ENCODE measurements around the gene LYVE1. TPM values are rescaled to one million over a fixed set of nuclear protein-coding genes. Genes with fewer than 3 reads are reported as not detected.

Gene LYVE1
- total and polyA plus RNA-seq, 2 donors = 4.1 to 16.1 TPM

DNA sequence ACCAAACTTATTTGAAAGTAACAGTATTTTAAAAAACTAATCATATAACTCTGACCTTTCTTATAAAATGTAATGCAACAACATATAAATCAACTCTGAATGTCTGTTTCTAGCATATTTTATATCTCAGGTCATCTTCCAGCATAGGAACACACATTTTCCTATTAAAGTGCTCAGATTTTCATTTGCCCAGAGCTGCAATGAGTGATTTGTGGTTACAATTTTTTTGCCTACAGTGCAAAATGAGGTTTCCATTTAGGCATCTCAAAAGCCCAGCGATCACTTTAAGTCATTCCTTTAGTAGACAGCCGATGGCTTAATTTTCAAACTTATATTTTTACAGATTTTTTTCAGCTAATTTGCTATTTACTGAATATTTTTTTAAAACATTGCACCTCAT lies 1.0 kb downstream of the LYVE1 start:
- 100% methylated on average over 2 of the region's 2 CpGs for WGBS
- Histone ChIP-seq H3K27me3 (ENCODE audit: control insufficient read depth in 2 of 2, insufficient read depth in 1 of 2, low read length in 1 of 2) (no peaks in the 10 kb centered on the region), H3K4me3 (ENCODE audit: low read length in 2 of 2) (no peak overlapping the region), H3K27ac (ENCODE audit: low read depth in 1 of 2, low read length in 1 of 2) (no peak overlapping the region), H3K36me3 (ENCODE audit: control insufficient read depth in 2 of 2, insufficient read depth in 2 of 2, low read length in 1 of 2) (no peaks in the 10 kb centered on the region), H3K4me1 (ENCODE audit: control insufficient read depth in 2 of 2, insufficient read depth in 2 of 2, low read length in 2 of 2) (no peaks in the 10 kb centered on the region), H3K9me3 (ENCODE audit: control insufficient read depth in 2 of 2, insufficient read depth in 1 of 2, low read length in 1 of 2) (no peaks in the 10 kb centered on the region)
- DNase-seq (ENCODE audit: low read depth in 6 of 9, low spot score in 9 of 9) = no peak

DNA sequence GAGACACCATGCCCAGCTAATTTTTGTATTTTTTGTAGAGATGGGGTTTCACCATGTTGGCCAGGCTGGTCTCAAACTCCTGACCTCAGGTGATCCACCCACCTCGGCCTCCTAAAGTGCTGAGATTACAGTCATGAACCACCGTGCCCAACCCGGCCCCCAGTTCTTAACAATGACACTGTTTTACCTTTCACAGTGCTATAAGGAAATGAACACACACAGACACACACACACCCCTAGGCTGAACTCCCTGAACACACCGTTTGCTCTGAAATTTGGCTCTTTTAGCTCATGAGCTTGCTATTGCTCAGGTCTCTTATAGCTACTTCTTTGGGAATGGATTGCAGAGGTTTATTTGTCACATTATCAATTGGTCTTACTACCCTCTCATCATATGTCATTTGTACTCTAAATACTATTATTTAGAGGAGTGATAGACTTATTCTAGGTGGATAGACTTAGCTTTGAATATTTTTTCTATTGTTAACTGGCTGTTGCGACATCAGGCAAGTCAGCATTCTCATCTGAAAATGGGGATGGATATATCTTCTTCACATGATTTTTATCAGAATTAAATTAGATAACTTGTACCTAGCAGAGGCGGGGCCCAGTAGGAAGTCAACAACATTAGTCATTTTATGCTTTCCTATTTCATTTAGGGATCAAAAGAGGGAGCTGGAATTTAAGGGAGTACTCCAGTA lies 2.1 kb downstream of the LYVE1 start:
- no peak overlapping the region for H3K27ac ChIP-seq (ENCODE audit: low read depth in 1 of 2, low read length in 1 of 2)

DNA sequence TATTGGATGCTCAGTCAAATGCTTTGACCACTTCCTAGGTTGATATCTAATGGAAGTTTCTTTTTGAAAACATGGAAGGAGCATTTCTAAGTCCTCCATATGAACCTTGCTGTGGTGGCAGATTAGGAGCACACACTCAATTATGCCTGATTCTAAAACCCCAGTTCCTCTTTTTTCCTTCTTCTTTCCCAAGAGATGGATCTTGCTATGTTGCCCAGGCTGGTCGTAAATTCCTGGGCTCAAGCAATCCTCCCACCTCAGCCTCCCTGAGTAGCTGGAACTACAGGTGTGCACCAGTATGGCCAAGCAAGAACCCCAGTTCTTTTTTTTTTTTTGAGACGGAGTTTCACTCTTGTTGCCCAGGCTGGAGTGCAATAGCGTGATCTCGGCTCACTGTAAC lies 3.0 kb downstream of the LYVE1 start:
- Histone ChIP-seq H3K27ac (ENCODE audit: low read depth in 1 of 2, low read length in 1 of 2) (no peak overlapping the region), H3K4me1 (ENCODE audit: control insufficient read depth in 2 of 2, insufficient read depth in 2 of 2, low read length in 2 of 2) (no peaks in the 10 kb centered on the region), H3K36me3 (ENCODE audit: control insufficient read depth in 2 of 2, insufficient read depth in 2 of 2, low read length in 1 of 2) (no peaks in the 10 kb centered on the region), H3K4me3 (ENCODE audit: low read length in 2 of 2) (no peak overlapping the region), H3K27me3 (ENCODE audit: control insufficient read depth in 2 of 2, insufficient read depth in 1 of 2, low read length in 1 of 2) (no peaks in the 10 kb centered on the region), H3K9me3 (ENCODE audit: control insufficient read depth in 2 of 2, insufficient read depth in 1 of 2, low read length in 1 of 2) (no peaks in the 10 kb centered on the region)
- WGBS = 99% methylated on average over 4 of the region's 4 CpGs
- no peak for DNase-seq (ENCODE audit: low read depth in 6 of 9, low spot score in 9 of 9)

More for the DNA sequence above, 2.1 kb downstream of the LYVE1 start:
- Histone ChIP-seq H3K4me1 (ENCODE audit: control insufficient read depth in 2 of 2, insufficient read depth in 2 of 2, low read length in 2 of 2) (no peaks in the 10 kb centered on the region), H3K36me3 (ENCODE audit: control insufficient read depth in 2 of 2, insufficient read depth in 2 of 2, low read length in 1 of 2) (no peaks in the 10 kb centered on the region), H3K27me3 (ENCODE audit: control insufficient read depth in 2 of 2, insufficient read depth in 1 of 2, low read length in 1 of 2) (no peaks in the 10 kb centered on the region), H3K9me3 (ENCODE audit: control insufficient read depth in 2 of 2, insufficient read depth in 1 of 2, low read length in 1 of 2) (no peaks in the 10 kb centered on the region), H3K4me3 (ENCODE audit: low read length in 2 of 2) (no peak overlapping the region)
- 96% methylated on average over 6 of the region's 6 CpGs for WGBS
- DNase-seq (ENCODE audit: low read depth in 6 of 9, low spot score in 9 of 9) = no peak

DNA sequence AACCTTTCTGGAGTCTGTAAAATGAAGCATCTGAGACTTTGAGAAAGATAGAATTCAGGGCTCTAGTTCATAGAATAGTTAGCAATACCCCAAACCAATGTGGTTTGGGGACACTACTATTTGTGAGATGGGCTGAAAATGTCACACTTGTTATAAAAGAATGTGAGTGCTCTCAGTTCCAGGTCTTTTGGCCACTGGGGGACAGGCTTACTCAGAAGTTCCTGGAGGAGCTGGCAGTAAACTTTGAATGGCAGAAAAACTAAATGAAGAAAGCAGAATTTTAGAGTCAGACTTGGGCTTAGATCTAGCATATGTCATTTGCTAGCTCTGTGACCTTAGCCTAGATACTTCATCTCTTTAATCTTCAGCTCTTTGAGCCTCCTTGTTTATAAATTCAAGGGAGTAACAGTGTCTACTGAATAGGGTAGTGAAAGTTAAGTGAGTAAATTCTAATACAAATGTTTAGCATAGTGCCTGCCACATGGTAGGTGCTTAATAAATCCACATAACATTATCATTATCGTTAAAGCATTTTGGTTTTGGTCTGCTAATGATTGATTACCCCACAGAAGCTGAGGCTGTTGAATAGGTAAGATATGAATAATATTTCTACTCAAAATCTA lies 3.7 kb downstream of the LYVE1 start:
- Histone ChIP-seq H3K4me3 (ENCODE audit: low read length in 2 of 2) (no peak overlapping the region), H3K4me1 (ENCODE audit: control insufficient read depth in 2 of 2, insufficient read depth in 2 of 2, low read length in 2 of 2) (no peaks in the 10 kb centered on the region), H3K9me3 (ENCODE audit: control insufficient read depth in 2 of 2, insufficient read depth in 1 of 2, low read length in 1 of 2) (no peaks in the 10 kb centered on the region), H3K27ac (ENCODE audit: low read depth in 1 of 2, low read length in 1 of 2) (no peak overlapping the region), H3K36me3 (ENCODE audit: control insufficient read depth in 2 of 2, insufficient read depth in 2 of 2, low read length in 1 of 2) (no peaks in the 10 kb centered on the region), H3K27me3 (ENCODE audit: control insufficient read depth in 2 of 2, insufficient read depth in 1 of 2, low read length in 1 of 2) (no peaks in the 10 kb centered on the region)
- 79% methylated on average over 1 of the region's 1 CpG for WGBS
- peak in 1 of 9 donors; percentile 45 for DNase-seq (ENCODE audit: low read depth in 6 of 9, low spot score in 9 of 9)

DNA sequence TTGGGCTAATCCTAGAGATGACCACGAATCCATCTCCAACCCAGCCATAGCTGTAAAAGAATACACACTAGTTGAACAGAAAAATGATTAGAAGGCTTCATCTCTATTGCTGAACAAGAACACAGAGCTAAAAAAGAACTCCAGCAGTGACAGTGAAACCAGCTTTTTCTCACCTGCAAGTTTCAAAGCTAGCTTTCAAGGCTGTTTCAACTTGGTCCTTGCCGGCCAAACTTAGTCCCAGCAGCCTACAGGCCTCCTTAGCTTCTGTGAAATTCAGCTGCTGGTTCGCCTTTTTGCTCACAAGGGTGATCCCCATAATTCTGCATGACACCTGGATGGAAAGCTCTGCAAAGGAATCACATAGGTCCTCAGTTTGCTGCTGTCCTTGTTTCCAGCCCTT lies 4.4 kb downstream of the LYVE1 start:
- WGBS = 96% methylated on average over 3 of the region's 3 CpGs
- Histone ChIP-seq H3K36me3 (ENCODE audit: control insufficient read depth in 2 of 2, insufficient read depth in 2 of 2, low read length in 1 of 2) (no peaks in the 10 kb centered on the region), H3K4me1 (ENCODE audit: control insufficient read depth in 2 of 2, insufficient read depth in 2 of 2, low read length in 2 of 2) (no peaks in the 10 kb centered on the region), H3K4me3 (ENCODE audit: low read length in 2 of 2) (no peak overlapping the region), H3K27me3 (ENCODE audit: control insufficient read depth in 2 of 2, insufficient read depth in 1 of 2, low read length in 1 of 2) (no peaks in the 10 kb centered on the region), H3K27ac (ENCODE audit: low read depth in 1 of 2, low read length in 1 of 2) (no peak overlapping the region), H3K9me3 (ENCODE audit: control insufficient read depth in 2 of 2, insufficient read depth in 1 of 2, low read length in 1 of 2) (no peaks in the 10 kb centered on the region)
- no peak for DNase-seq (ENCODE audit: low read depth in 6 of 9, low spot score in 9 of 9)

DNA sequence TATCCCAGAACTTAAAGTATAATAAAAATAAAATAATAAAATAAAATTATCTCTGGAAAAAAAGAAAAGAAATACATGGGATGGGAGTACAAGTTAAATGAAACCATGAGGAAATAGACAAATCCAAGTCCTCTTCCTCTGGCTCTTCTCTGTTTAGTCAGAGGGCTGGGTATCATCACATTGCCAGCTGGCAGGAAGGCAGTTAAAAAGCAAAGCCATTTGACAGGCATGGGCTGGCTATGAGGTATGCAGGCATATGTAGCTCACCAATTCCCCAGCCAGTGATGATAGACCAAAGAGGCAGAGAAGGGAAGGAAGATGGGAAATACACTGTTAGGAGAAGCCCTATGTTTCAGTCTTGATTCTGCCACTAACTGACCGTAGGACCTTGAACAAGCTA lies 6.5 kb downstream of the LYVE1 start:
- no peak for DNase-seq (ENCODE audit: low read depth in 6 of 9, low spot score in 9 of 9)
- Histone ChIP-seq H3K36me3 (ENCODE audit: control insufficient read depth in 2 of 2, insufficient read depth in 2 of 2, low read length in 1 of 2) (no peaks in the 10 kb centered on the region), H3K9me3 (ENCODE audit: control insufficient read depth in 2 of 2, insufficient read depth in 1 of 2, low read length in 1 of 2) (no peaks in the 10 kb centered on the region), H3K27me3 (ENCODE audit: control insufficient read depth in 2 of 2, insufficient read depth in 1 of 2, low read length in 1 of 2) (no peaks in the 10 kb centered on the region), H3K4me1 (ENCODE audit: control insufficient read depth in 2 of 2, insufficient read depth in 2 of 2, low read length in 2 of 2) (no peaks in the 10 kb centered on the region), H3K27ac (ENCODE audit: low read depth in 1 of 2, low read length in 1 of 2) (no peak overlapping the region), H3K4me3 (ENCODE audit: low read length in 2 of 2) (no peak overlapping the region)
- WGBS = 100% methylated on average over 1 of the region's 1 CpG

DNA sequence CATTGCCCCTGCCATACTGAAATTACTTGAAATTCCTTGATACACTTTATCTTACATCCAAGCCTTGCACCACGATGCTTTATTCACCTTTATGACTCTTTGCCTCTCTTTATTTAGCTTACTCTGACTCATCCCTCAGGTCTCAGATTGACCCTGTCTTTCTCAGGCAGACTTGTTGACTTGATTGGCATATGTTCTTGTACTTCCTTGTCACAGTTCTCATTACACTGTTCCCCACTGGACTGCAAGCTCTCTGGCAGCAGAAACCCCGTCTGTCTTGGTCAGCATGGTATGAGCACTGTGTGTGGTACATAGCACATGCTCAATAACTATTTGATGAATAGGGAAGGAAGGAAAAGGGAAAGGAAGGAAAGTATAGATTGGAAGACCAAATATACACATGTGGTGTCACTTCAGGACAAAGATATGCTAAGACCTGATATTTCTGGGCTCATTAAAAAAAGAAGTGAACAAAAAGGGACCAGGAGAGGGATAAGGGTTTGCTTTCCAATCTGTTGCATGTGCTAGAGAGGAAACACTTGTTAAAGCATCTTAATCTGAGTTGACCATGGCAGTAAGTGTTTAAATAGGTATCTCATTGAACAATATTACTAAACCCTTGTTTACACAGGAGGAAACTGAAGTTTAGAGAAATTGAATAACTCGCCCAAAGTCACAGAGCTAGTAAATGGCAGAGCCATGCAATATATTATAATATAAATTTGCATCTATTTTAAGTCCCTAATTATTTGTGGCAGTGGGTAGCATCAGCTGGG lies 7.2 kb downstream of the LYVE1 start:
- no peak for DNase-seq (ENCODE audit: low read depth in 6 of 9, low spot score in 9 of 9)
- H3K27me3 ChIP-seq (ENCODE audit: control insufficient read depth in 2 of 2, insufficient read depth in 1 of 2, low read length in 1 of 2) = no peaks in the 10 kb centered on the region
- no peak overlapping the region for H3K27ac ChIP-seq (ENCODE audit: low read depth in 1 of 2, low read length in 1 of 2)
- no peak overlapping the region for H3K4me3 ChIP-seq (ENCODE audit: low read length in 2 of 2)
- H3K9me3 ChIP-seq (ENCODE audit: control insufficient read depth in 2 of 2, insufficient read depth in 1 of 2, low read length in 1 of 2) = no peaks in the 10 kb centered on the region
- no peaks in the 10 kb centered on the region for H3K36me3 ChIP-seq (ENCODE audit: control insufficient read depth in 2 of 2, insufficient read depth in 2 of 2, low read length in 1 of 2)
- H3K4me1 ChIP-seq (ENCODE audit: control insufficient read depth in 2 of 2, insufficient read depth in 2 of 2, low read length in 2 of 2) = no peaks in the 10 kb centered on the region
- 94% methylated on average over 3 of the region's 3 CpGs for WGBS

DNA sequence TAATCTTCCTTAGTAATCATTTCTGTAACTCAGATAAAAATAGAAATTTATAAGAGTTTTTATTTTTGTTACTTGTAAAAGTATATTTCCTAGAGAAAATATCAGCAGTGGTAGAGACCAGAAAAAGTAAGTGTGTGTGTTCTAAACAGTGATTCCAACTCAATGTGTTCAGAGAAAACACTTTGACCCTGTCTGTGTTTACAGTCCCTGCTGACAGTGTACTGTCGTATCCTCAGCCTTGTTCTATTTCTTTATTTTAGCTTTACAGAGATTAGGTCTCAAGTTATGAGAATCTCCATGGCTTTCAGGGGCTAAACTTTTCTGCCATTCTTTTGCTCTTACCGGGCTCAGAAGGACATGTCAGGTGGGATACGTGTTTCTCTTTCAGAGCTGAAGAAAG lies 10.2 kb downstream of the LYVE1 start:
- H3K4me1 ChIP-seq (ENCODE audit: control insufficient read depth in 2 of 2, insufficient read depth in 2 of 2, low read length in 2 of 2) = no peaks in the 10 kb centered on the region
- H3K9me3 ChIP-seq (ENCODE audit: control insufficient read depth in 2 of 2, insufficient read depth in 1 of 2, low read length in 1 of 2) = no peaks in the 10 kb centered on the region
- no peaks in the 10 kb centered on the region for H3K36me3 ChIP-seq (ENCODE audit: control insufficient read depth in 2 of 2, insufficient read depth in 2 of 2, low read length in 1 of 2)
- WGBS = 80% methylated on average over 3 of the region's 3 CpGs
- DNase-seq (ENCODE audit: low read depth in 6 of 9, low spot score in 9 of 9) = no peak
- H3K27ac ChIP-seq (ENCODE audit: low read depth in 1 of 2, low read length in 1 of 2) = no peak overlapping the region
- H3K27me3 ChIP-seq (ENCODE audit: control insufficient read depth in 2 of 2, insufficient read depth in 1 of 2, low read length in 1 of 2) = no peaks in the 10 kb centered on the region
- H3K4me3 ChIP-seq (ENCODE audit: low read length in 2 of 2) = no peak overlapping the region

DNA sequence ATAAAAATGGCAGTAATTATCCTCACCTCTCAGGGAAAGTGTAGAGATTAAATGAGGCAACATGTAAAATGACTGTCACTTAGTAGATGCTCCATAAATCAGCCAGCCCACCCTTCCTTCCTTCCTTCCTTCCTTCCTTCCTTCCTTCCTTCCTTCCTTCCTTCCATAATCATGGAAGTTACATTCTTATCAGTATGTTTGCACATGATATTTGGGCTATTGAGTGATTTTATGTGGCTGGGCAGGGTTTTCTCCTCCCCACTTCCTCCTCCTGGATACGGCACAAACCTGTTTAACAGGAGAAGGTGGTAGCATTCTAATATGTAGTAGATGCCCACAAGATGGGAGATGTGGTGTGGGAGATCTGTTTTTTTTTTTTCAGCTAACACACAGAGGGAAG lies 11.9 kb downstream of the LYVE1 start:
- Histone ChIP-seq H3K4me3 (ENCODE audit: low read length in 2 of 2) (no peak overlapping the region), H3K27ac (ENCODE audit: low read depth in 1 of 2, low read length in 1 of 2) (no peak overlapping the region), H3K36me3 (ENCODE audit: control insufficient read depth in 2 of 2, insufficient read depth in 2 of 2, low read length in 1 of 2) (no peaks in the 10 kb centered on the region), H3K9me3 (ENCODE audit: control insufficient read depth in 2 of 2, insufficient read depth in 1 of 2, low read length in 1 of 2) (no peaks in the 10 kb centered on the region), H3K4me1 (ENCODE audit: control insufficient read depth in 2 of 2, insufficient read depth in 2 of 2, low read length in 2 of 2) (no peaks in the 10 kb centered on the region), H3K27me3 (ENCODE audit: control insufficient read depth in 2 of 2, insufficient read depth in 1 of 2, low read length in 1 of 2) (no peaks in the 10 kb centered on the region)
- DNase-seq (ENCODE audit: low read depth in 6 of 9, low spot score in 9 of 9) = no peak
- 68% methylated on average over 1 of the region's 1 CpG for WGBS
